NCI-H774 (cell line): ENCODE data around the gene PORCN.
A peak's percentile ranks its signal among the peaks of the same experiment; 100 is the strongest.

Experiments used
- DNase-seq: peaks from one replicate; lab custom pipeline; 2025; lab: John Stamatoyannopoulos, UW

The PORCN gene

DNA sequence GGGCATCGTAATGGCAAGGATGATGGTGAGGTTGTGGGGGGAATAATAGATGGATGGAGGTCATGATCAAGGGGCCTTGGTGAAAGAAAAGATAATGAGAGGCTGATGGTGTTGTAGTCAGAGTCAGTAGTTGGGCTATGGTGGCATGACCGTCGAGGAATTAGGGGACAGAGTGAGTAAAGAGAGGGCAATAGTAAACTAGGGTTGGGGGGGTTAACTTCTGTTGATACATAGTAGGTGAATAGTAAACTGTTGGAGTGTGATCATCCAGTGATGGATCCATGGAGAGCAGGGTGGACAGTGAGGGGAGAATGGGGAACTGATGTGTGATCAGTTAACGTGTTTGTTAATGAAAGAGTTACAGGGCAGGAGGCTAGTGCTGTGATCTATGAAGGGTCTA is 31.9 kb upstream of the PORCN start:
- no peak for DNase-seq

DNA sequence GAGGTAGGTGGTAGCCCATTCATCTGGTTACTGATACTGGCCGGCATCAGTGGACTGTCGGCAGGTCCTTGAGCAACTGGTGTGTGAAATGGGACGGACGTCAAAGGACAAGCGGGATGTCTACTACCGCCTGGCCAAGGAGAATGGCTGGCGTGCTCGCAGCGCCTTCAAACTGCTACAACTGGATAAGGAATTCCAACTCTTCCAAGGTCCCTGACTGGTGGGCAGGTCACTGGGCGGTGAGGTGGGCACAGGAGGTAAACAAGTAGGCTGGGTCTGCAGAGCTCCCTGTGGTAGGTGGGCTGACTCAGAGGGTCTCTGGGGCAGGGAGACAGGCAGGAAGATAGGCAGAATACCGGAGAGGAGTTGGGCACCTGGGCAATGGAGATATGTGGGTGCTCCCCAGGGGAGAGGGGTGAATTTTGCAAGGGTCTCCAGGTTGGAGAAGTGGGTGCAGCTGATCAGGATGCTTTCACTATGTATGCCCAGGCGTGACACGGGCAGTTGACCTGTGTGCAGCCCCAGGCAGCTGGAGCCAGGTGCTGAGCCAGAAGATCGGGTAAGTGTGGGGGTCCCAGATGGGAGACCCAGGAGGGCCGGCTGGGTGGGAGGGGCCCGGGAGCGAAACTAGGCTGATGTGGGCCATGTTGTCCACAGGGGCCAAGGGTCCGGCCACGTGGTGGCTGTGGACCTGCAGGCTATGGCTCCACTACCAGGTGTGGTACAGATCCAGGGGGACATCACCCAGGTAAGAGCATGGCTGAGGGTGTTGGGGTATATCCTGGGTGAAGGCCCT is 30.6 kb upstream of the PORCN start:
- no peak for DNase-seq

DNA sequence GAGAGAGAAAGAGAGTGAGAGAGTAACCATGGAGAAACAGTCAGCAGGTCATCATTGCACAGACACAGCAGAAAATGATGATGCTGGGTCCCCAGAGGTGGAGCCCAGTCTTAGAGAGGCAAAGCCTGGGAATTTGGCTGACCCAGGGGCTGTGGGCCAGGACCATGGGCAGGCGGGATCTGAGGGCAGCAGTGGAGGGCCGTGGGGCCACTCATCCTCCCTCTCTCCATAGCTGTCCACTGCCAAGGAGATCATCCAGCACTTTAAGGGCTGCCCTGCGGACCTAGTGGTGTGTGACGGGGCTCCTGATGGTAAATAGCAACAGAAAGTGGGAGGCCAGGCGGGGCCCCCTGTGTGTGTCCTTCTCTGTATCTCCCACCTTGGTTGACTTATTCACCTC is 30.0 kb upstream of the PORCN start:
- DNase-seq: no peak

DNA sequence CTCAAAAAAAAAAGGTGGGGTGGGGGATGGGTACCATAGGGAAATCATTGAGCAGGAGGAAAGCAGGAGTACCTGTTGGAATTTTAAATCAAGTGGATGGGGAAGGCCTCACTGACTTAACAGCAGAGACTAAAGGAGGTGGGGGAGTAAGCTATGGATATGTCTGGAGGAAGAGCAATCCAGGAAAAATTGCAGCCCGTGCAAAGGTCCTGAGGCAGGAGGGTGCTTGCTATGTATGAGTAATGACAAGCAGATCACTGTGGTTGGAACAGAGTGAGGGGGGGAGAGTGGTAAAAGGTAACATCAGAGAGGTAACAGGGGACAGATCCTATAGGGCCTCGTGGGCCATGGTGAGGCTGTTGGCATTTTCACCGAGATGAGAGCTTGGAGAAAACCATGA is 28.6 kb upstream of the PORCN start:
- DNase-seq: no peak

DNA sequence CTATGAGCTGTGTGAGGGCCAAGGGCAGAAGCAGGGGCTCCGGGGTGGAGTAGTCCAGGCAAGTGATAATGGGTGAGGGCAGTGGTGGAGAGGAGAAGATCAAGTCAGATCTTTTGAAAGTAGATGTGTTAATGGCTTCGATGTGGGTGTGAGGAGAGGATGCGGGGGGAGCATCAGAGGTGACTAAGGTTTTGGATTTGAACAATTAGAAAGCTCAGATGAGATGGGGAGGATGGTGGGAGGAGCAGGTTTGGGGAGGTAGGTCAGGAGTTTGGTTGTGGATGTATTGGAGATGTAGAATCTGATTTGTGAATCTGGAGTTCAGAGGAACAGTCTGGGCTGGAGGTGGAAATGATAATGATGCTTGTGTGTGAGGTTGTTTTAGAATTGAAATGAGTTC is 28.2 kb upstream of the PORCN start:
- DNase-seq: no peak

DNA sequence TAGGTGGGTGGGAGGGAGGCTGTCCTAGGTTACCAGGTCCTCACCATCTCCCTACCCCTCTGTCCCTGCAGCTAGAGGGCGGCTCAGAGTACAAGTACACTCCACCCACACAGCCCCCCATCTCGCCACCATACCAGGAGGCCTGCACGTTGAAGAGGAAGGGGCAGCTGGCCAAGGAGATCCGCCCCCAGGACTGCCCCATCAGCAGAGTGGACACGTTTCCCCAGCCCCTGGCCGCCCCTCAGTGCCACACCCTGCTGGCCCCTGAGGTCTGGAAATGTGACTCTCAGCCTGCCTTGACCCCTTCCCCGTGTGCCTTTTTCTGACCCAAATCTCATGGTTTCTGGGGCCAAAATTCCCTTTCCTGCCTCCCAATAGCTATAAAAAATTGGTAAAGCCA is 26.3 kb upstream of the PORCN start:
- DNase-seq: no peak

DNA sequence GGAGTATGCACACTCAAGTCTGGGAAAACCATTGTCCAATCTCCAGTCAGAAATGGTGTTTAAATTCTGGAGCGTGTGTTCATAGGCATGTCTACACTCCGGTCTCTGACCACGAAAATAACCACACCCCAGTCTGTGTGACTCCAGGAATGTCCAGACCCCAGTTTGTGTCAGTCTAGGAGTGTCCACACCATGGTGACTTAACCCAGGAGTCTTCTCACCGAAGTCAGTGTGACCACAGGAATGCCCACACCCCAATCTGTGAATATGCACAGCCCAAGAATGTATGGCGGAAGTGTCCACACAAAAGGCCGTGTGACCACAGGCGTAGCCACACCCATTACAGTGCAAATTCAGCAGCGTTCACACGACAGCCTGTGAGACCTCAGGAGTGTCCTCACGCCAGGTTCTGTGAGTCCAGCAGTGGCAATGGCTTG is 21.4 kb upstream of the PORCN start:
- DNase-seq: no peak

DNA sequence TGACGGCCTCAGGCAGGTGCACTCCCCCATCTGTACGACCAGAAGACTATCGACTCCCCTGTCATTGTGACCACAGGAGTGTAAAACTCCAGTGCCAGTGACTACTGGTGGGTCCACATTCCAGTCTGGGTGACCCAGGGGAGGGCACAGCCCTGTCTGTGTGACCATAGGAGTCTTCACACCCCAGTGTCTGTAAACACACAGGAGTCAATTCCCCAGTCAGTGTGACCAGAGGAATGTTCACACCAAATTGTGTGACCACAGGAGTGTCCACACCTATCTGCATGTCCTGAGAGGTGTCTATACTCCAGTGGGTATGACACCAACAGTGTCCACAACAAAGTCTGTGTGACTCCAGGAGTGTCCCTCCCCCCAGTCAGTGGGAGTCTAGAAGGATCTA is 20.8 kb upstream of the PORCN start:
- no peak for DNase-seq

DNA sequence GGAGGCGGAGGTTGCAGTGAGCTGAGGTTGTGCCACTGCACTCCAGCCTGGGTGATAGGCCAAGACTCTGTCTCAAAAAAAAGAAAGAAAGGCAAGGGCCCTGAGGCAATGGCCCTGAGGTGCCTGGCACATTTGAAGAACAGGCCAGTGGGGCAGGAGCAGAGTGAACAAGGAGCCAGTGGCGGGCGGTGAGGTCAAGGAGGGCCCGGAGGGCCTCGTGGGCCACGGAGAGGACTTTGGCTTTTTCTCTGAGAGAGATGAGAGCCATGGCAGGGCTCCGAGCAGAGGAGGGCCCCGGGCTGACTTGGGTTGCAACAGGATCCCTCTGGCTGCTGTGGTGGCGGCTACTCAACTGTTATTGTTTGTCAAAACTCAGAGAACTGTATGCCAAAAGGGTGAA is 19.5 kb upstream of the PORCN start:
- DNase-seq: no peak

DNA sequence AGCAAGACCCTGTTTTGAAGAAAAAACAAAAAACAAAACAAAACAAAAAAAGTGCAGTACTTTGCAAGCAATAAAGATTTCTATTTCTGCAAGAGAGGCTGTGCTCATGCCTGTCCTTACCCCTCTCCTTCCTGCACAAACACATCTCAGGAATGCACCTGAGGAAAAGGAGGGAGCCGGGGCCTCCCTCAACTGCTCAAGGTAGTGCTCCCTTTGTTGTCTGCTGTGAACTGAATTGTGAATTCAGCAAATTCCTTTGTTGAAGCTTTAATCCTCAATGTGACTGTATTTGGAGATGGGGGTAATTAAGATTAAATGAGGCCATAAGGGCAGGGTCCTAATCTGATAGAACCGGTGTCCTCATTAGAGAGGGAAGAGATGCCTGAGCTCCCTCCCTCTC is 18.9 kb upstream of the PORCN start:
- DNase-seq: no peak

DNA sequence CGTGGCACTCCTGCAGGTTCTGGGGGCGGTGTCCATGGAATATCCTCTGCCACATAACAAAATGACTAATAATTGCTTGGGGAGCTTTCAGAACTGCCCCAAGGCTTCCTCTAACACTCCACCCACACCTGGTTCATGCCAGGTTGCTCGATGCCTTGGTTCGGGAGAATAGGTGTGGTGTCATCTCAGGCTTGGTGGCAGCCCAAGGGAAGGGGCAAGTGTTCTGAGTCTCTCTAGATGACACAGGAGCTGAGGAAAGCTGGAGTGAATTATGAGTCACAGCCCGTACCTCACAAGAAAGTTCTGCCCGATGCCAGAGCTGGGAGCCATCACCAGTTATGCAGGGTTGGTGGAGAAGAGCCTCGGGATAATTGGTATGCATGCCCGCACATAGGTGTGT is 18.1 kb upstream of the PORCN start:
- DNase-seq: no peak

DNA sequence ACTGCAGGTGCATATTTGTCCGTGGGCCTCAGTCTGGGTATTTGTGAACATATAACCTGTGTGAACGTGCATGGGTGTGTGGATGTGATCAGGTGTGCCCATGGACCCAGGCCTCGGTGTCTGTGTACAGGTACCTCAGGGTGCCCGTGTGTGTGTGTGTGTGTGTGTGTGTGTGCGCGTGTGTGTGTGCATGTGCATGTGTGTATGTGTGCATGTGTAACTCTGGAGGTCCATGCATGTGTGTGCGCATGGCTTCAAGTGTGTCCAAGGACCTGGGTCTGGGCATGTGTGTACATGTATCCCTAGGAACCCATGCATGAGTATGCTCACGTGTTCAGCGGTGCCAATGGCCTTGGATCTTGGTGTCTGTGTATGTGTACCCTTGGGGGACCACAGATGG is 17.0 kb upstream of the PORCN start:
- DNase-seq: no peak

DNA sequence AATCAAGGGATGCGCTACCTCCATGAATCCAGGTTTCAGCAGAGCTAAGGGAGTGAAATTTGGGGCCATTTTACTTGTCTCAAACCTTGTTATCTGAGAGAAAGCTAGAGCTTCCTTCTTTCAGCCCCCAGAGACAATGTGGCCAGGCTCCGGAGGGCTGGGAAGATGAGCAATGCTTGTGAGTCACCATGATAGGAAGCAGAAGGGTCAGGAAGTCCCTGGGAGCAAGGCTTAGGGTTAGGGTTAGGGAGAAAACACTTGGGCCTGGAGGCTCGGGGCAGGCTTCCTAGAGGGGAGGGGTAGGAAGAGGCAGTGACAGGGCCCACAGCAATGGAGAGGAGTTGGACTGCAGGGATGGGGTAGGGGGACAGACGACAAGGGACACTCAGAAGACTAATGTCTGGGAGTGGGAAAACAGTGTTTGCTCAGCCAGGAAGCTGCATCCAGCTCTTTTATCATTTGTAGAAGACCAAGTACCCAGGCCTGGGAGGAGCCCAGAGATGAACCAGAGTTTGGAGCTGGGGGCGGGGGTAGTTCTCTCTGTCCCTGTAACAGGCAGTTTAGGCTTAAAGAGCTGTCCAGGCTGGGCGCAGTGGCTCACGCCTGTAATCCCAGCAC is 16.4 kb upstream of the PORCN start:
- DNase-seq: no peak

DNA sequence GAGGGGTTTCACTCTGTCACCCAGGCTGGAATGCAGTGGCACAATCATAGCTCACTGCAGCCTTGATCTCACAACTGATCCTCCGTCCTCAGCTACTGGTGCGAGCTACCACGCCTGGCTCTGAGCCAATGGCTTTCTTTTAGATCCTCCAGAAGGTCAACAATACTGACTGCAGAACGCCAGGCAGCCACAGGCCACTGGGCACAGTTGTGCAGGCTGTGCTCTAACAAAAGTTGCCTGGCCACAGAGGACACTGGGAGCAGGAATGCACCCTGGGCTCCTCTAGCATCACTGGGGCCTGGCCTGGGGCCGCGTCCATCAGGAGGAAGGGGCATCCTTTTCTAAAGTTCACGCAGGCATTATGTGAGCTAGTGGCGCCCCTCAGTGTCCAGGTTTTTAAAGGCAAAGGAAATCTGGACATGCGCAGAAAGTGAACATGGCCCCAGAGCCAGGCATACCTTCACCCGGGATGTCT is 14.9 kb upstream of the PORCN start:
- peak; percentile 15 for DNase-seq

DNA sequence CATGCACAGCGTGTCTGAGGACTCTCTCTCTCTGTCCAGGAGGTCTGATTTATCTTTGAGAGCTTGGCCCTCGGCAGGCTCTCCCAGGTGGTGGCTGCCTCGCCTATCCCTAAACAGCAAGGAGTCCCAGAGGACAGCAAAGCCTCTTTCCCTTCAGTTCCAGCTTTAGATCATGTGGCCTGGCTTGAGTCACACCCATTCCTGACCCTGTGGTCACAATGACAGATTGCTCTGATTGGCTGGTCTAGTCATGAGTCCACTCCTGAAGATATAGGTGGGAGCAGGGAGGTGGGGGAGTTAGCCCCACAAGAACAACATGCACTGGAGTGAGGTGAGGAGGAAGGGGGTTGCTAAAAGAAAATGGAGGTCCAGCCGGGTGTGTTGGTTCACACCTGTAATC is 12.1 kb upstream of the PORCN start:
- no peak for DNase-seq

DNA sequence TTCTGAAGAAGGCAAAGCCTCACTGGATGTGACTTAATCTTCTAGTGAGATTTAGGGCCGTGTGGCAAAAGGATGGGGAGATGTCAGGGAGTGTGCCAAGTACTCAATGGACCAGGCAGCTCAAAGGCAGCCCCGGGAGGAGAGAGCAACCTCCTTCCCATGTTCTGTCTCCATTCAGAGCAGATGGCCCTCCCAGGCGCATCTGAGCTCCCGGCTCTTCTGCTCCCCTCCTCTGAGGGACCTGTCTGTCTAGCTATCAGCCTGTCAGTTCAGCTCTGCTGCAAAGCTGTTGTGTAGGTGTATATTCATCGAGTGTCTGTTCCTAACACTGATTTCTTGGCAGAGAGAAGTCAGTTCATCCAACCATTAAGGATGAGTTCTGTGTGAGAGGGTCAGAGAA is 10.9 kb upstream of the PORCN start:
- DNase-seq: no peak

DNA sequence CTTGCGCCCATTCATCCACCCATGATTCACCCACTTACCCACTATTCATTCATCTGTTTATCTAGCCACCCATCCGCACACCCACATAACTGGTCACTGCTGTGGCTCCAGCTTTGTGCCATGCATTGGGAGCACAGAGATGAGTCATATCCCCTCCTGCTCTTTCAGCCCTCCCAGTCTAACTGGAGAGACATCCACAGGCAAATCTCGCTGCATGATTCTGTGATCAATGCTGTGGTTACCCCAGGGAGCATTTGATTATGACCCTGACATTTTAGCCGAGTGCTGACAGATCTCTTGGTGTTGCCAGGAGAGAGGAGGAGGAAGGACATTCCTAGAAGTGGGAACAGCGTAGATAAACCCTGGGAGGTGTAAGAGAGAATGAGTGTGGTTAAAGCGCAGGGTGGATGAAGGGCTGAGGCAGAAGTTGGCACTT is 10.4 kb upstream of the PORCN start:
- DNase-seq: no peak

DNA sequence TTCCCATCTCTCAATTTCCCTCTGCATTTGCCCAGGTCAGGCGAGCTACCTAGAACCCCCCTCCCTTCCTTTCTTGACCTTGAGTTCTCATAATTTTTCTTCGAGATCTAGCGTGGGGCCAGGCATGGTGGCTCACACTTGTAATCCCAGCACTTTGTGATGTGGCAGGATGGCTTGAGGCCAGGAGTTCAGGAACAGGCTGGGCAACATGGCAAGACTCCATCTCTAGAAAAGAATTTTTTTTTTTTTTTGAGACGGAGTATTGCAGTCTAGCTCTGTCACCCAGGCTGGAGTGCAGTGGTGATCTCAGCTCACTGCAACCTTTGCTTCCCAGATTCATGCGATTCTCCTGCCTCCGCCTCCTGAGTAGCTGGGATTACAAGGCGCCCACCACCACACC is 4.5 kb upstream of the PORCN start:
- no peak for DNase-seq

DNA sequence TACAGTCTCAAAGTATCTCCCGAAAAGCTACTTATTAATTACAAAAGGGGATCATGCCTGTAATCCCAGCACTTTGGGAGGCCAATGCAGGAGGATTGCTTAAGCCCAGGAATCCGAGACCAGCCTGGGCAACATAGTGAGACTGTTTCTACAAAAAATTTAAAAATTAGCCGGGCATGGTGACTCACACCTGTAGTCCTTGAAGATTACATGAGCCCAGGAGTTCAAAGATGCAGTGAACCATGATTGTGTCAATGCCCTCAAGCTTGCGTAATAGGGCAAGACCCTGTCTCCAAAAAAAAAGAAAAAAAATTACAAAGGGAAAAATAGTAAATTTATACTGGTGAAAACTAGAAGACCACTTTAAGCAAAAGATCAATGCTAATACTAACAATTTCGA is 3.3 kb upstream of the PORCN start:
- no peak for DNase-seq

DNA sequence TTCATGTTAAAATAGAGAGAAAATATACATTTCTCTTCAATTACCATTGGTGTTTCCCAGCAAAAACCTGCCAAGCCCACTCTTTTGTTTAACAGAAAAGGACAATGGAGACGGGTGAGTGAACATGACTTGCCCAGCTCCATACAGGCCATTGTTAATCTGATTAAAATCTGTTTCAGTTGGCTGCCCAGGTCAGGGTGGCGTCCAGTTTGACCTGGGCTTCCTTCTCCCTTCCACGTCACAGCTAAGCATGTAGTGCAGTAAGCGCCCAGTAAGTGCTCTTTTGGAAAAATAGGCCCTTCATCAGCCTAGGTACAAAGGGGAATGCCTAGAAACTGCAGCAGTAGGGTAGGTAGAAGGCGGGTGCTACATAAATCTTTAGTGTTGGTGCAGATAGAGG is 1.5 kb upstream of the PORCN start:
- DNase-seq: no peak

DNA sequence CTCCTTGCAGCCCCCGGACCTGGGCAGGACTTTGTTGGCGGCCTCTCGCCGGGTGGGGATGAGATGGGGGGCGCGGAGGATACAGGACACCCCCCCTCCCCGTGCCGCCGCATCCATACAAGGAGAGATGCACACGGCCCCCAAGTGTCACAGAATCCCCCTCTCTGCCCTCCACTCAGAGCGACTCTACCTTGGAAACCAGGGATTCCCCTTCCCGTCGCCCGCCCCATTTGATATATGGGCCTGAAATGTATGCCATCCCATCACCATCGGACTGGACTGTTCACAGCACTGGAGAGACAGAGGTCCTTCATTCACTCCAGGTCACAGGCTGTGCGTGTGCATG is 426 bp downstream of the PORCN start:
- DNase-seq: no peak

DNA sequence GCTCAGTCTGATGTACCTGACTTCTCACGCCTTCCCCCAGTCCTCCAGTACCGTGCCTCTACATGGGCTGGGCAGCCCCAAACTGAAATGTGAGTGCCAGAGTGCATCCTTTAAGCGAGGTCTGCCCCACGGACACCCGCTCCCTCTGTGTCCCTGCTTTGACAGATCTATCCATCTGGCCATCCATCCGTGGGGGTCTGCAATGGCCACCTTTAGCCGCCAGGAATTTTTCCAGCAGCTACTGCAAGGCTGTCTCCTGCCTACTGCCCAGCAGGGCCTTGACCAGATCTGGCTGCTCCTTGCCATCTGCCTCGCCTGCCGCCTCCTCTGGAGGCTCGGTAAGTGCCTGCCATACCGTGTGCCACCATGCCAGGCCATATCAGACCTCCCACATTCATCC is 827 bp downstream of the PORCN start:
- no peak for DNase-seq

DNA sequence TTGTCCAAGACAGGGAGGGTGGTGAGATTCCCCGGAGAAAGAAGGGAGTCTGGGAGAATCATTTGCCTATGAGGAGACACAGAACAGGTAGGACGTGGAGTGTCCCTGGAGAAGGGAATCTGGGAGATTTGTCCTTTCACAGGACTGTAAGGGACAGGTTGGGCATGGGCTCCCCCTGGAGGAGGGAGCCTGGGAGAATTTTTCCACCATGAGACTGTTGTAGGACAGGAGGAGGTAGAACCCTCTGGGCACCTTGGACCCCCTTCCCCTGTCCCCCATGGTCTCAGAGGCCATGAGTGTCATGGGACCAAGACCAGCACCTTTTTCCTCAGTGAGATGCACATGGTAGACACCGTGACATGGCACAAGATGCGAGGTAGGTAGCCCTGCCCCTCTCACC is 2.8 kb downstream of the PORCN start:
- DNase-seq: no peak

DNA sequence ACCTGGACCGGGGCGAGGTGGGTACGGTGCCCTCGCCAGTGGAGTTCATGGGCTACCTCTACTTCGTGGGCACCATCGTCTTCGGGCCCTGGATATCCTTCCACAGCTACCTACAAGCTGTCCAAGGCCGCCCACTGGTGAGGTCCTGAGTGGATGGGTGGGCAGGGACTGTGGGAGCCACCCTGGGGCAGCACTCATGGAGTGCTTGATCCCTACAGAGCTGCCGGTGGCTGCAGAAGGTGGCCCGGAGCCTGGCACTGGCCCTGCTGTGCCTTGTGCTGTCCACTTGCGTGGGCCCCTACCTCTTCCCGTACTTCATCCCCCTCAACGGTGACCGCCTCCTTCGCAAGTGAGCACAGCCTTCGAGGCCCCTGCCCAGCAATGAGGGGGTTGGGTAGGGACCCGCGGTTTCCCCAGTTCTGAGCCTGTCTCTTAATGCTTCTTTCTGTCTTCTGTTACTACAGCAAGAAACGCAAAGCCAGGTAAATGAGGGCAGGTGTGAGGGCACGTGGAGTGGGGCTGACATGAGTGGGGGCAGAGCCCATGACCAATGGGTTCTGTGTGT is 3.7 kb downstream of the PORCN start:
- DNase-seq: no peak
